Tibial artery (tissue), 4 donors: ENCODE measurements around the gene CCT2.

Experiments
- DNase-seq, 2 donors: peaks; one replicate each; pipeline ENCODE4 v3.0.0-alpha.2; 2019
- H3K27ac ChIP-seq, 2 donors: fragments of 200-600 bp; sonication (generic) in 1 of 2; 1 replicate in 1 of 2; 2 replicates in 1 of 2; pipeline ENCODE4 v1.5.1; 2018 to 2019; ENCODE audit warnings: mild to moderate bottlenecking in 1 of 2
- H3K27me3 ChIP-seq, 2 donors: fragments of 200-600 bp; sonication (generic) in 1 of 2; one replicate each; pipeline versions ENCODE4 v1.5.1 to v1.6.0; 2016 to 2019
- H3K36me3 ChIP-seq, 3 donors: fragments of 200-600 bp; sonication (generic) in 2 of 3; one replicate each; pipeline ENCODE4 v1.5.1; 2016 to 2019; ENCODE audit warnings: mild to moderate bottlenecking in 2 of 3
- H3K4me1 ChIP-seq, 4 donors: fragments of 200-600 bp; sonication (generic) in 2 of 4; 1 replicate in 3 of 4; 2 replicates in 1 of 4; pipeline ENCODE4 v1.5.1; 2016 to 2019
- H3K4me3 ChIP-seq, 2 donors: fragments of 200-600 bp; sonication (generic) in 1 of 2; 1 replicate in 1 of 2; 2 replicates in 1 of 2; pipeline ENCODE4 v1.5.1; 2018 to 2019; ENCODE audit warnings: mild to moderate bottlenecking in 2 of 2
- H3K9me3 ChIP-seq, 3 donors: fragments of 200-600 bp; sonication (generic) in 1 of 3; one replicate each; pipeline ENCODE4 v1.5.1; 2016 to 2019
- CTCF ChIP-seq, 2 experiments: fragments of 200-600 bp in 1 of 2; fragments of 450-650 bp in 1 of 2; IDR thresholded peaks; one replicate each; pipeline ENCODE4 v1.5.1; 2017 to 2019; ENCODE audit warnings: antibody characterized with exemption in 2 of 2, mild to moderate bottlenecking in 1 of 2, moderate library complexity in 1 of 2
- intact Hi-C: fragments of 100-400 bp; cut with DNase I; formaldehyde crosslinking; loops from one replicate; pipeline ENCODE4 v1.15.0; 2023; ENCODE audit warnings: low total_unique reads

The CCT2 gene

GRCh38 chr12:69548687-69549086, 36.6 kb upstream of the CCT2 start:
- H3K27ac ChIP-seq = no peak overlapping the region
- no peak for DNase-seq
- H3K9me3 ChIP-seq = no peaks in the 10 kb centered on the region
- TF ChIP-seq CTCF (IDR thresholded peaks at IDR 0.05) = no peak
- no peak overlapping the region for H3K4me3 ChIP-seq
- no peaks in the 10 kb centered on the region for H3K36me3 ChIP-seq
- H3K4me1 ChIP-seq = peaks cover 0 to 3% (median under 1%) of the 10 kb centered on the region in 4 donors
- H3K27me3 ChIP-seq = no peaks in the 10 kb centered on the region
- intact Hi-C loops = no loop called here

DNA sequence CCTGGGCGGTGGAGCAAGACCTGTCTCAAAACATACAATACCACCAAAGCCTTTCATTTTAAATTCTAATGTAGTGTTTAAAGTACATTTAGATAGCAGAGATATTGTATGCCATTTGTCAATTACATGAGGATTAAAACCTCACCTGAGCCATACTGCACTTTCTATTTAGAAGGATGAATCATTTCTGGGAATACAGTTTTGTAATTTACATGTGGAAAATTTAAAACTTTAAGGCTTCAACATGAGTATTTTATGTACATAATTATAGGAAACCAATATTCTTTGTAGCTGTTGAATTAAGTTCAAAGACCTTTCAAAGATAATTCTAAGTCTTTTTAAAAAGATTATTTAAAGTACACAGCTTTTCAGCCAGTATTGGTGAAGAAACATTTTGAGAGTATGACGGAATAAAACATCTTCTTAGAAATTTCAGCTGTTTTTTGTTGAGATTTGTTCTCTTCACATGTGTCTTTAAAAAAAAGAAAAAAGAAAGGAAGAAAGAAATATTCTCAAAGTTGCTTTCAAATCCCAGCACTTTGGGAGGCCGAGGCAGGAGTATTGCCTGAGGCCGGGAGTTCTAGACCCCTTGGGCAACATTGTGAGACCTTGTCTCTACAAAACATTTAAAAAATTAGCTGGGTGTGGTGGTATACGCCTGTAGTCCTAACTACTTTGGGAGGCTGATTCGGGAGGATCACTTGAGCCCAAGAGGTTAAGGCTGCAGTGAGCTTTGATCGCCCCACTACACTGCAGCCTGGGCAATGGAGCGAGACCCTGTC, 34.5 kb upstream of the CCT2 start:
- Histone ChIP-seq H3K4me3 (no peak overlapping the region), H3K9me3 (no peaks in the 10 kb centered on the region), H3K27me3 (no peaks in the 10 kb centered on the region), H3K27ac (no peak overlapping the region), H3K36me3 (no peaks in the 10 kb centered on the region), H3K4me1 (peaks cover 0 to 13% (median 2%) of the 10 kb centered on the region in 4 donors)
- DNase-seq = no peak
- TF ChIP-seq CTCF (IDR thresholded peaks at IDR 0.05) = no peak
- intact Hi-C loops = no loop called here

- peak overlapping the region in 1 of 2 donors; percentile 25 for H3K27ac ChIP-seq
- TF ChIP-seq CTCF (IDR thresholded peaks at IDR 0.05) = no peak
- DNase-seq = no peak
- H3K4me1 ChIP-seq = peaks cover 0 to 25% (median 8%) of the 10 kb centered on the region in 4 donors
- intact Hi-C loops = no loop called here
- no peaks in the 10 kb centered on the region for H3K9me3 ChIP-seq
- H3K36me3 ChIP-seq = no peaks in the 10 kb centered on the region
- H3K27me3 ChIP-seq = no peaks in the 10 kb centered on the region
- H3K4me3 ChIP-seq = no peak overlapping the region
Measured at GRCh38 chr12:69553628-69554248, 31.5 kb upstream of the CCT2 start.

DNA sequence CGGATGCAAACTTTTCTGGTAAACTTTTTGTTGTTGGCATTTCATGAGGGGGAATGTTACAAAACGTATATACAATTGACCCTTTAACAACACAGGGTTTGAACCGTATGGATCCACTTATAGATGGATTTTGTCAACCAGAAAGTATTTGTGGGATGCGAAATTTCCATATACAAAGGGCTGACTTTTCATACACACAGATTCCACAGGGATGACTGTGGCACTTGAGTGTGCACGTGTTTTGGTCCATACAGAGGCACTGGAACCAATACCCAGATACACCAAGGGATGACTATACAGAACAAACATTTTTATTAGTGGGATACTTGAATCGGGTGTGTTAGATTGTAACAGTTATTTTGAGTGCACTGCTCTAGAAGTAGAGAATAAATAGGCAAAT, 29.8 kb upstream of the CCT2 start:
- Histone ChIP-seq H3K27ac (no peak overlapping the region), H3K4me3 (no peak overlapping the region), H3K9me3 (no peaks in the 10 kb centered on the region), H3K36me3 (no peaks in the 10 kb centered on the region), H3K27me3 (no peaks in the 10 kb centered on the region), H3K4me1 (peaks cover 0 to 28% (median 8%) of the 10 kb centered on the region in 4 donors)
- no peak for DNase-seq
- no peak for TF ChIP-seq CTCF (IDR thresholded peaks at IDR 0.05)
- intact Hi-C loops = no loop called here

DNA sequence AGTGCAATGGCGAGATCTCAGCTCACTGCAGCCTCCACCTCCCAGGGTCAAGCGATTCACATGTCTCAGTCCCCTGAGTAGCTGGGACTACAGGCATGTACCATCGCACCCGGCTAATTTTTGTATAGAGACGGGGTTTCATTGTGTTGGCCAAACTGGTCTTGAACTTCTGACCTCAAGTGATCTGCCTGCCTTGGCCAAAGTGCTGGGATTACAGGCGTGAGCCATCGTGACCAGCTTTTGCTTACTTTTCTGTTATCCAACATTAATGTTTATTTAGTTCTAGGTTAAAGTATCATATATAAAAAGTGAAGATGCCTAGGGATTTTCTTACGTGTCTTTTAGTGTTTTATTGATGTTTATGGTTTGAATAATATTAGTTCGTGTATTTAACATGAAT, 28.9 kb upstream of the CCT2 start:
- no peaks in the 10 kb centered on the region for H3K36me3 ChIP-seq
- TF ChIP-seq CTCF (IDR thresholded peaks at IDR 0.05) = no peak
- H3K27me3 ChIP-seq = no peaks in the 10 kb centered on the region
- H3K4me1 ChIP-seq = peaks cover 0 to 28% (median 8%) of the 10 kb centered on the region in 4 donors
- DNase-seq = no peak
- H3K9me3 ChIP-seq = no peaks in the 10 kb centered on the region
- no peak overlapping the region for H3K27ac ChIP-seq
- no peak overlapping the region for H3K4me3 ChIP-seq
- intact Hi-C loops = no loop called here
